Heart left ventricle (tissue), 13 donors: ENCODE data around the gene TMED6.
"Not testable (repeated sequence)": the region's sequence is repeated elsewhere in the genome, so short reads cannot be mapped to it uniquely, and the experiment has no call there.

ENCODE experiments used
- POLR2A ChIP-seq, 2 donors: fragments of 450-650 bp; IDR thresholded peaks; one replicate each; pipeline ENCODE4 v1.6.1; 2017; ENCODE audit warnings: antibody characterized with exemption in 2 of 2, mild to moderate bottlenecking in 2 of 2, moderate library complexity in 2 of 2
- TF ChIP-seq, protein P1 (sequence below), 12 donors: fragments of 200-600 bp; sonication (generic) in 4 of 12; IDR thresholded peaks; one replicate each; pipeline versions ENCODE4 v1.5.0 to v1.8.0; 2018 to 2022; ENCODE audit warnings: antibody characterized with exemption in 12 of 12, mild to moderate bottlenecking in 5 of 12
- donor health status: ischemic (EF 13 %, LVEDD 7.1; RV severe dilation, severe dysfunction).
- donor health status: DM: no; HTN: yes; CAD: no.
- donor health status: DM: no; HTN: no; CAD: no.
- donor health status: ischemic (EF 25% LVEDD 6.9; RV normal size, moderate dysfunction).
- donor health status: ischemic (EF 25% LVEDD 5.7; RV mildly dilated, moderate dysfunction).
- donor health status: ischemic (EF 35%, LVEDD 5.7; RV mildly dilated, moderate dysfunction).
- donor health status: nonischemic (EF 11% LVEDD 7.7; RV severe dilation, severe dysfunction).
- donor health status: DM: yes; HTN: yes; CAD: no.
- donor health status: PGD.
- donor health status: ischemic (EF 29% LVEDD 5.4; RV normal size, mild dysfunction).
- donor health status: nonischemic (EF 23%, LVEDD 6.1; RV moderate dilation, normal function).

DNA sequence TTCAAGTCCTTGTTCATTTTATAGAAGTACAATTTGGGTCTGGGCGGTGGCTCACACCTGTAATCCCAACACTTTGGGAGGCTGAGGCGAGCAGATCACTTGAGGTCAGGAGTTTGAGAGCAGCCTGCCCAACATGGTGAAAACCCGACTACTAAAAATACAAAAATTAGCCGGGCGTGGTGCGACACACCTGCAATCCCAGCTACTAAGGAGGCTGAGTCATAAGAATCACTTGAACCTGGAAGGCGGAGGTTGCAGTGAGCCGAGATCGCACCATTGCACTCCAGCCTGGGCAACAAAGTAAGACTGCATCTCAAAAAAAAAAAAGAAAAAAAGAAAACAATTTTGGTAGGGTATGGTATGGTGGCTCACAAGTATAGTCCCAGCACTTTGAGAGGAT, 8.5 kb upstream of the TMED6 start:
- TF ChIP-seq, protein P1, sequence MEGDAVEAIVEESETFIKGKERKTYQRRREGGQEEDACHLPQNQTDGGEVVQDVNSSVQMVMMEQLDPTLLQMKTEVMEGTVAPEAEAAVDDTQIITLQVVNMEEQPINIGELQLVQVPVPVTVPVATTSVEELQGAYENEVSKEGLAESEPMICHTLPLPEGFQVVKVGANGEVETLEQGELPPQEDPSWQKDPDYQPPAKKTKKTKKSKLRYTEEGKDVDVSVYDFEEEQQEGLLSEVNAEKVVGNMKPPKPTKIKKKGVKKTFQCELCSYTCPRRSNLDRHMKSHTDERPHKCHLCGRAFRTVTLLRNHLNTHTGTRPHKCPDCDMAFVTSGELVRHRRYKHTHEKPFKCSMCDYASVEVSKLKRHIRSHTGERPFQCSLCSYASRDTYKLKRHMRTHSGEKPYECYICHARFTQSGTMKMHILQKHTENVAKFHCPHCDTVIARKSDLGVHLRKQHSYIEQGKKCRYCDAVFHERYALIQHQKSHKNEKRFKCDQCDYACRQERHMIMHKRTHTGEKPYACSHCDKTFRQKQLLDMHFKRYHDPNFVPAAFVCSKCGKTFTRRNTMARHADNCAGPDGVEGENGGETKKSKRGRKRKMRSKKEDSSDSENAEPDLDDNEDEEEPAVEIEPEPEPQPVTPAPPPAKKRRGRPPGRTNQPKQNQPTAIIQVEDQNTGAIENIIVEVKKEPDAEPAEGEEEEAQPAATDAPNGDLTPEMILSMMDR (IDR thresholded peaks at IDR 0.05), result not testable (repeated sequence)
- not testable (repeated sequence) for TF ChIP-seq POLR2A (IDR thresholded peaks at IDR 0.05)
